HCT116 (cell line): ENCODE measurements around the gene TRIM65.

Source experiments
- POLR2A ChIP-seq: IDR thresholded peaks from 2 replicates; pipeline ENCODE4 v1.7.0; 2011; ENCODE audit warnings: borderline replicate concordance; ENCODE audit not compliant: insufficient read depth, insufficient read length; ENCODE audit errors: extremely low read depth
- POLR2AphosphoS5 ChIP-seq: IDR thresholded peaks from 2 replicates; pipeline ENCODE4 v1.6.1; 2011; ENCODE audit warnings: mild to moderate bottlenecking, low read depth, low read length, moderate library complexity

GRCh38 chr17:75900691-75901533 lies 4.2 kb upstream of the TRIM65 start:
- TF ChIP-seq POLR2A (no peak), POLR2AphosphoS5 (no peak)
